ENCODE data around the gene PARL. TPM values are rescaled to one million over a fixed set of nuclear protein-coding genes. Genes with fewer than 3 reads are reported as not detected.

PARL gene
- total and polyA plus RNA-seq, 10 of the 15 experiments (the other 5 are each of a cell fraction or from before 2014, with no cell fraction given) = 49.7 to 113 (median 77.2) TPM

GRCh38 chr3:183907911-183908331 lies 23.2 kb upstream of the PARL start:
- H3K36me3 ChIP-seq (ENCODE audit: control insufficient read depth in 2 of 2, insufficient read depth in 2 of 2, low read length in 1 of 2) = no peaks in the 10 kb centered on the region
- no peaks in the 10 kb centered on the region for H4K20me1 ChIP-seq (ENCODE audit: control insufficient read depth, insufficient read depth)
- no peak overlapping the region for H3K4me3 ChIP-seq
- ATAC-seq = no peak
- no peaks in the 10 kb centered on the region for H3K9me3 ChIP-seq (replicated peaks; ENCODE audit: control insufficient read depth, insufficient read depth, low read length)
- no peaks in the 10 kb centered on the region for H3K4me1 ChIP-seq (ENCODE audit: control insufficient read depth, insufficient read depth, low read length)
- WGBS (ENCODE audit: insufficient coverage, insufficient replicate concordance, low lambda C conversion rate, missing lambda C conversion rate) = 68% methylated on average over 16 of the region's 16 CpGs
- ChIA-PET CTCF (interaction anchor here (1.5 kb wide), 1 partner anchor 10 kb away, joined by 6 read pairs; no protein-coding TSS in a partner anchor), SMC1A (ENCODE audit: uncharacterized antibody, unreplicated experiment) (no interaction called here), POLR2A (interaction anchor here (0.6 to 0.7 kb wide), 2 partner anchors 279 to 407 kb away, joined by 3 to 7 read pairs; no protein-coding TSS in a partner anchor), RAD21 (ENCODE audit: unreplicated experiment) (interaction anchor here (1.0 kb wide), 1 partner anchor 27 kb away, joined by 3 read pairs; no protein-coding TSS in a partner anchor)
- H3K79me2 ChIP-seq (ENCODE audit: control insufficient read depth, insufficient read depth, low read length) = no peaks in the 10 kb centered on the region
- H3K27me3 ChIP-seq (replicated peaks in 1 of 2; ENCODE audit: control insufficient read depth in 2 of 2, insufficient read depth in 2 of 2, low read length in 1 of 2) = no peaks in the 10 kb centered on the region
- no peak overlapping the region for H3K4me2 ChIP-seq (ENCODE audit: control insufficient read depth, insufficient read depth)
- no peak for DNase-seq (ENCODE audit: low read depth, low spot score)
- TF ChIP-seq HSF1 (IDR thresholded peaks at IDR 0.05; ENCODE audit: low read depth, low read length) (no peak), HDGF (IDR thresholded peaks at IDR 0.05) (no peak), USF1 (IDR thresholded peaks at IDR 0.05; ENCODE audit: borderline replicate concordance, extremely low read length, insufficient read depth, low read depth, low read length) (no peak), NRF1 (conservative IDR thresholded peaks at IDR 0.05; ENCODE audit: low read depth, low read length) (no peak), NFYA (IDR thresholded peaks at IDR 0.05; ENCODE audit: borderline replicate concordance, low read depth, low read length) (no peak), HDAC6 (IDR thresholded peaks at IDR 0.05; ENCODE audit: unreplicated experiment) (no peak), STAT3 (IDR thresholded peaks at IDR 0.05; ENCODE audit: low read depth, low read length) (no peak), RELA (IDR thresholded peaks at IDR 0.05; ENCODE audit: borderline replicate concordance, partially characterized antibody) (no peak), MYB (IDR thresholded peaks at IDR 0.05; ENCODE audit: borderline replicate concordance, low read depth, low read length) (no peak), LARP7 (IDR thresholded peaks at IDR 0.05) (no peak), MTA3 (IDR thresholded peaks at IDR 0.05; ENCODE audit: borderline replicate concordance, low read length) (no peak), BCL3 (IDR thresholded peaks at IDR 0.05; ENCODE audit: borderline replicate concordance, insufficient read depth, low read depth, low read length, poor library complexity, severe bottlenecking) (no peak)
- no peak for FAIRE-seq
- intact Hi-C loops (cut with micrococcal nuclease; ENCODE audit: unreplicated experiment) = no loop called here
- BruUV-seq (replicated peaks) = no TSS peak
- no peak overlapping the region for H2AFZ ChIP-seq (ENCODE audit: control insufficient read depth, low read depth, low read length)
- no peak overlapping the region for H3K27ac ChIP-seq (ENCODE audit: control insufficient read depth, insufficient read depth)
- H3K9ac ChIP-seq (ENCODE audit: control insufficient read depth, insufficient read depth, low read length) = no peak overlapping the region
- in situ Hi-C loops (cut with MboI) = no loop called here
